CD4-positive, alpha-beta T cell treated with Interleukin-17A for 1 hour (primary cell): ENCODE results near the gene PPP1R26.
A peak's percentile ranks its signal among the peaks of the same experiment; 100 is the strongest.

ENCODE experiments used
- DNase-seq: peaks from one replicate; pipeline ENCODE4 v3.0.0-alpha.2; 2020

PPP1R26 gene

DNA sequence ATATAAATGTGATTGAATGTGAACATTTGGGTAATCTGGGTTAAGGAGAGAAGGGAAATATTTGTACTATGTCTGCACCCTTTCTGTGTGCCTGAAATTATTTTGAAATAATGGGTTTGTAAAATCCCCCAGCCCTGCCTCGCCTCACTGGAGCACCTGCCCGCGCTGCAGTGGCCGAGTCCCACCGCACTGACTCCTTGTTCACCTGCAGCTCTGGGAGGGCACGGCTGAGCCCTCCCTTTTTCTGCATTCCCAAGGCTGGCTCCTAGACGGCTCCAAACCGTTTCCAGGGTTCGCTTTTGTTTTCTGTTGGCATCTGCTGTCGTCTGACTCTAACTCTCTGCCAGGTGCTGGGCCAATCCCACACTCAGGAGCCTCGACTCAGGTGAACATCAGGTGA, 17.6 kb upstream of the PPP1R26 start:
- DNase-seq, result no peak

DNA sequence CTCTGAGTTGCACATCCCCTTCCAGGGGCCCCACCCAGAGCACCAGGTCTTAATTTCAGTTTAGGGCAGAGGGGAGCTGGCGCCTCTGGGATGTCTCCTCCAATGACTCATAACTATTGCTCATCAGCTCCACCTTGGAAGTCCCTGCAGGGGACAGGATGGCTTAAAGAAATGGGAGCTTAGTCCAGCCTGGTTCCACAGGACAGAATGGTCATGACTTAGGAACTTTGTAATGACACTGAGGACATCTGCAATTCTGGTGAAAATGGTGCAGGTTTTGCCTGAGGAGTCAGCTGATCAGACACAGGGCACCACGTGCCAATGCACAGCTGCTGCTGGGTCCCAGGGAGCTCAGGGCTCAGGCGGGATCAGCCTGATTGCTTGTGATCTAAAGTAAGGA, 16.4 kb upstream of the PPP1R26 start:
- DNase-seq, result no peak

DNA sequence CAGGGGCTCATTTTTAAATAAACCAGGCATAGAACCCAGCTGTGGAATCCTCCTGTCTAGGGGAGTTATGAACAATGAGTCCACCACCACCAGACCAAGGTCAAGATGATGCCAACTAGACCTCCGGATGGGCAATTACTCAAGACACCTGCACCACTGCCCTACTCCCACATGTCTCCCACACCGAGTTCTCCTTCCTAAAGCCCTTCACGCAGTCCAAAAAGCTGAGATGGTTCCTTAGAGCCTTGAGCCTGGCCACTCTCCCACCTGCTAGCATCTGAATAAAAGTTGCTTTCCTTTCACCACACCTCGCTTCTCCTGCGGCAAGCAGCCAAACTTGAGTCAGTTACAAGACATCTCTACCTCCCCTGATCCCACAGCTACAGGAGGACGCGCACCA, 15.4 kb upstream of the PPP1R26 start:
- DNase-seq, result no peak

DNA sequence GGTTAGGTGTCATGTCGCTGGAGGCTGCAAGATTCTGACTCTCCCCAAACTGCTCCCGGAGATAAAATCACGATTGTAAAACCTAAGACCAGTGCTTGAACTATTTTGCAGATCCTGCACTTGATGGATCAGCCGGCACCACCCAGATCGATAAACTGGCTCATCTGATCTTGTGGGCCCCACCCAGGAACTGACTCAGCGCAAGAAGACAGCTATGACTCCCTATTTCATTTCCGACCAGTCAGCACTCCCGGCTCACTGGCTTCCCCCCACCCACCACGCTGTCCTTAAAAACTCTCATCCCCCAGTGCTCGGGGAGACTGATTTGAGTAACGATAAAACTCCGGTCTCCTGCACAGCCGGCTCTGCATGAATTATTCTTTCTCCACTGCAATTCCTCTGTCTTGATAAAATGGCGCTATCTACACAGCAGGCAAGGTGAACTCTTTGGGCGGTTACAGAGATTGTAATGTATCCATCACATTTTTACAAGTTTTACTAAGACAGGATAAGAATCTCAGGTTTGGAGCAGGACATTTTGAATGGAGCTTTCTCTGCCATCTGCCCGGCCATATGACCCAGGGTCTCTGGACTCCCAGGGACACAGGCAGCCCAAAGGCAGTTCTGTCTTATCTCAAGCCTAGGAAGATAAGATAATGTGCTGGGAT, 10.6 kb upstream of the PPP1R26 start:
- peak; percentile 41 for DNase-seq

DNA sequence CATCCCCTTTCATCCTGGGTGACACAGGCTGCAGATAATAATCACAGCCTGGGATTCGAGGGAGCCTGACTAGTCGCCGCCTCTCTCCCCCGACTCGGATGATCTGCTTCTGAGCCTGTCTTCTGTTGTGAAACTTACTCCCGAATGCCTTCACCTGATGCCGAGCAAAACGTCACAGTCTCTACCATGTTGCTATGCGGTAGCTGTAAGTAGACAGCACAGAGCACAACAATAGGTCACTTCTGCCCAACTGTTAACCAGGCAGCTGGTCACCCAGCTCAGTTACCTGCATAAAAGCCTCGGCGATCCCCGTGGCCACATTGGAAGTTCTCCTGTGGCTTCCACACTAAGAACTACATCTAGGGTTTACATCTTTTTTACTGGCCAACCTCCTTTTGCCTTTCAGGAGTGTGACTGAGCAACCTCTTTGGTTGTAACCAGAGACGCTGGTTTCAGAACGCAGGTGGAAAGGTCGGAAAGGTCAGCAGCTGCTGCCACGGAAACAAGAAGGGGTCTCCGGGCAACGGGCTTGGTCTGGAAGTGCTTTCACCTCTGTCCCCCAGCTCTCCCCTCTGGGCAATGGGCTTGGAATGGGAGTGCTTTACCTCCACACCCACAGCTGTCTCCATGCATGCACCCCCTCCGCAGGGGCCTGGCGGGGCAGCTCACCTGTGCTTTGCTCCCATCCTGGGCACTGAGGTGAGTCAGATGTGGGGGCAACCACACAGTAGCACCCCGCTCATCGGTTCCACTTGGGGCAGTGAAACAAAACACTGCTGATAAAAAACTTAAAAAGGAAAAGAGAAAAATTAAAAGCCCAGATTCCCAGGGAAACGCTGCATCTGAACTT, 7.6 kb upstream of the PPP1R26 start:
- no peak for DNase-seq

DNA sequence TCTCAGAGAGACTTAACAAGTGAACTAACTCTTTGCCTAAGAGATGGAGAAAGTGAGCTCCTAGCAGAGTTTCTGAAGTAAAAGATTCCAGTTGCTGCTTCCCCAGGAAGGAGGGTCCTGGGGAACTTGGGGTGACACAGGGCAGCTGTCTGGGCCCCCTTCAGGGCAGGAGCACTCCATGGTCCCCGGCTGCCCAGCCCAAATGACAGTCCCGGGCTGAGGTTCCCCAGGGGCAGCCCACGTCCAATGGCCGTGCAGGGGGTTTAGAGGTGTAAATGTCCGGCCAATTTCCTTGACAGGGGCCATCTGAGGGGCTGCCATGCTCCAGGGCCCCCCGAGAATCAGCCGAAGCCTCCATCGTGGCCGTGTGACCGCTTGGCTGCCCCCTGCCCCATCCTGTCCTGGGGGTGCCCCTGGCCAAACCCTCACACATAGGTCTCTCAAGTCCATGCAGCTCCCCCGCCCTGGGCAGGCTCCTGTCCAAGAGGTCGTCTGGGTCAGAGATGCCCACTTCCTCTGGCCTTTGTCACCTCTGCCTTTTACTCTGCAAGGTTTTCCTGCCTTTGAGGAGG, 5.5 kb upstream of the PPP1R26 start:
- no peak for DNase-seq

DNA sequence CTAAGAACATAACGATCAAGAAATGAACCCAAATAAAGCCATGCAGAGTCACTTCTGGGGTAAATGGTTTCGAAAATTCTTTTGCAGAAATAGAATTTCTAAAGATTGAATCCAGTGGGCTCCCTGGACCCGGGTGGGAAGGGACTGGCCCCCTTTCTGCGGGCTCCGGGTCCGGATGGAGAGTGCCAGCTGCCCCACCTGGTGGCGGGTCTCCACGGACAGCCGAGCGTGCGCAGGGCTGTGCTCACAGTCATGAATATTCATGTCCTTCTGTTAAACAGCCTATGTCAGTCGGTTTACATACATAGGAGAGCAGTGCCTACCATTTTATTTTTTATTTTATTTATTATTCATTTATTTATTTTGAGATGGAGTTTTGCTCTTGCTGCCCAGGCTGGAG, 4.7 kb upstream of the PPP1R26 start:
- DNase-seq, result peak; percentile 11

DNA sequence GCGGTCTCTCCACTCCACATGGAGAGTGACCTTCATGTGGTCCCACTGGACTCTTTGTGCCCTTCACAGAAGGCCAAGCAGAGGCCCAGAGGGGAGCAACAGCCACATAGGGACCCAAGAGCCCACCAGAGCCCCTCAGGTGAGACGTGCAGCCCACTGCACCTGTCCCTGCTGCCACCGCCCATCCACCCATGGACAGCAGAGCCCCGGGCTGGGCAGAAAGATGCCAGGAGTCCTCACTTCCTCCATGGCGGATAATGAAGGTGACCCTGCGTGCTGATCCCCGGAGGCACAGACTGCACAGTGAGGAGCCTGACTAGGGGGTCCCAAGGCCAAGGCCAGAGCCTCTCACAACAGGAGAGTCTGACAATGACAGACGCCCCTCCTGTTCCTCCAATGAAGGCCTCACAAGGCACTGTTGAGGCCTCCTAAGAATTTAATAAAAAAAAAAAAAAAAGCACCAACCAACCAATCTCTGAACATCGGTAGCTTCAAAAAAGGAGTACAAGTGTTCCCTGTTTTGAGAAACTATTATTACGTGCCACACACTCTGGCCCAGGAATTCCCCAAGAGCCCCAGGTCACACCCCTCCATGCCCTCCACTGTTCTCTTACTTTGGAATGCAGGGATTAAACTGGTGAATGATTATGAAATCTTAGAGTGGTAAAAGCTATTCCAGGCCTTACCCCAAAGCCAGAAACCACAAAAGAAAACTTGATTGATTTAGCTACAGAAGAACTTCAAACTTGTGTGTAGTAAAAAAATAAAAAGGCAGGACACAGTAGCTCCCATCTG, 2.8 kb upstream of the PPP1R26 start:
- no peak for DNase-seq

DNA sequence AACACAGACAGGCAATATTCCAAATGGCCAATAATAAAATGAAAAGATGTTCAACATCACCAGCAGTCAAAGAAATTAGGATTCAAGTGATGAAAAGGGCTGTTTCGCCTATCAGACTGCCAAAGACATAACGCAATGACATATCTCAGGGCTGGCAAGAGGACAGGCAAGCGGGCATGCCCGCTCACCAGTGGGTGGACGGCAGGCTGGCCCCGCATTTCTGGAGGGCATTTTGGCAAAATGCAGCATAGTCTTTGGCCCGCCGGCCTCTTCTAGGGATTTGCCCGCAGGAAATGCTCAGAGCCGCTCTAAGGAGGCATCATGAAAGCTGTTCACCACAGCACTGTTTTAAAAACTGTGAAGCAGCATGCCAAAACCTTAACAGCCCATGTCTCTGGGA, 1.4 kb upstream of the PPP1R26 start:
- no peak for DNase-seq

DNA sequence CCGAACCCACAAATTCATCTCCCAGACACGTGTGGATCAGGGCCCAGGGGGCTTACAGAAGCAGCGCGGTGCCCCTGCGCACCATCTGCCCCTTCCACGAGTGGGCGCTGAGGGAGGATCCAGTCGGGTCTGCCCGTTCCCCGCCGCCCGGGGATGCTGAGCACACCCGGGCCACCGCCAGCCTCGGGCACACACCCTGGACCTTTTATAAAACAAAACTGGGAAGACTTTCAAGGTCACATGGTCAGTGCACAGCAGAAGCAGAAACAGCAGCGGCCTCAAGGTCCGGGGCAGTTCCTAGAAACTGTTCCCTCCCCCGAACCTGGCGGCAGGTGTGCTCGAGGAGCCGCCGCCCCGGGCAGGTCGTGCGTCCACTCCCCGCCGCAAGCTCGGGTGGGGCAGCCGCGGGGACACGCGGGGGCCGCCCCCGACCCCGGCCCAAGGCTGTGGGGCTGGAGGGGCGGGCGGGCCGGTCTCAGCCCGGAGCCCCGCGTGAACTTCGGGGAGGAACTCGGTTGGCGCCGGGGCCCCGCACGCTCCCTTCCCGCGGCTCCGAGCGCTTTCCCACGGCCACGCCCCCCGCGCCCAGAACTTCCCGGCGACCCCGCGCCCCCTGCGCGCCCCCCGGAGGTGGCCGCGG, 633 bp upstream of the PPP1R26 start:
- peak; percentile 5 for DNase-seq

DNA sequence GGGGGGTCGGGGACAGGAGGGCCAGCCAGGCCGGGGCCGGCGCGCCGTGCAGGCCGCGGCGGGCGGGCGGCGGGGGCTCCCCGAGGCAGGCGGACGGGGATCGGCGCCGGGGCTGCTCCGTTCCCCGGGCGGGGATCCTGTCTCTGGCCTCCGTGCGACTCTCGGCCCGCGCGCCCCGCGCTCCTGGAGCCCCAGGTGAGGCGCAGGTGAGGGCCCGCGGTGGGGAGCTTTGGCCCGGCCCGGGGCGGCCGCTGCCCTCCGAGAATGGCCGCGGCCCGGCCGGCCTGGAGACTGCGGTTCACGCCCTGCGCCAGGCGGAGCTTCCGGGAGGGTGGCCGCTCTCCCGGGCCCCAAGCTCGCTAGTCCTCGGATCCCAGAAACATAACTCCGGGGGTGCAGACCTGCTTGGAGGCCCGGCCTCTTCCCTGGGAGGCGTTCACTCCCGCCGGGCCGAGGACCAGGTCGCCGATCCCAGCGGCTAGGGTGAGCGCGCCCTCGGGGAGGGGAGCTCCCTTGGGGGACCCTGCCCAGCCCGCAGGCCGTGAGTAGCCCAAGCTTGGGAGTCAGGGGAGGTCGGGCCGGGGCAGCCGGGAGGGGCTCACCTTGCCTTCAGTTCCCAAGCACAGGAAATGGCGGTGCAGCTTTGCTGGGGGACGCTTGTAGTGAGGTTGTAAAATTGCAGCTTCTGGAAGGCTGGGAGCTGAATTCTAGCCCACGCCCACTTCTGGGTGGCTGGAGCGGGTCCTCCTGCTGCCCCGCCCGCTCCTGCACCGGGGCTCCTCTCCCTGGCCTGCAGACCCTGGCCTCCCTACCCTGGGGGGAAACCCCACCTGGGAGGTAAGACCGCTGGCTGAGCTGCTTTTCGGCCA, 723 bp downstream of the PPP1R26 start:
- DNase-seq, result no peak

DNA sequence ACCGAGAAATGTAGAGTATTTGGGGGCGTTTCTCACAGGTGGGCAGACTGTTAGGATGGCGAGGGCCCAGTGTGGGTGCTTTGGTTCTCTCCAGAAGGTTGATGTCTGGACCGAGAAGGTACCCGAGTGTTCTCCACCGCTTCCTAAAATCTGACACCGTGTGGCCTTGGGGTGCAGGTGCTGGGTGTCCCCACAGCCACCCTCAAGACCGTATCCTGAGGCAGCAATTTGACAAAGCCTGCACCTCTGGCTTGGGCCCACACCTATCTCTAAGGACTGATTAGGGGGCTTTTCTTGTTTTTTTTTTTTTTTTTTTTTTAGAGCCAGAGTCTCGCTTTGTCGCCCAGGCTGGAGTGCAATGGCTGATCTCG, 1.3 kb downstream of the PPP1R26 start:
- no peak for DNase-seq

DNA sequence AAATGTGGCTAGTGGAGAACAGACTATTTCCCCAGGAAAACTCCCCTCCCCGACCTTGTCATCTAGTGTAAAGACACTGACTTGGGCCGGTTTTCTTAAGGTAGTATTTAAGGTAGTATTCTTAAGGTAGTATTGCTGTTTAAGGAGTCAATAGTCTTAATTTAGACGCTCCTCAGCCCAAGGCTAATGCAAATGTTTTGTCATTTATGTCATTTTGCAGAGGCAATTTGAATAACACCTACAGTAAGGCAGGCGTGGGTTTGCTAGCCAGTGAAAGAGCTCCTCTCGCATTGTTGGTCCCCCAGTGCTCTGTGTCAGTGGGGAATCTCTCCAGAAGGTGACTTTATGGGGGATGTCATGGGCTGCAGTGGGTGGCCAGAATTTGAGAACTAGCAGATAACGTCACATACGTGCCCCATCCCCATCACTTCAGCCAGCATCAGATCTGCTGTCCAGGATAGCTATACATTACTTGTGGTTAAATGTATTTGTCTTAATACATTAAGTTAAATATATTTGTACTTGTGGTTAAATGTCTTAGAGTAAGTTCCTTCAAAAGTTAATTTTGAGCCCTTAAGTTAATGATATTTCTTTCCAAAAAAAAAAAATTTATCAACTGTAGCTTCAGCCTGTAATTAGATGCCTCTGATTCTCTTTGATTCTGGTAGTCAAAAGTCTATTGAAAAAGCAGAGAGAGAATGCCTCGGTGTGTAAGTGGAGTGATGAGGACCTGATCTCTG, 2.6 kb downstream of the PPP1R26 start:
- no peak for DNase-seq

DNA sequence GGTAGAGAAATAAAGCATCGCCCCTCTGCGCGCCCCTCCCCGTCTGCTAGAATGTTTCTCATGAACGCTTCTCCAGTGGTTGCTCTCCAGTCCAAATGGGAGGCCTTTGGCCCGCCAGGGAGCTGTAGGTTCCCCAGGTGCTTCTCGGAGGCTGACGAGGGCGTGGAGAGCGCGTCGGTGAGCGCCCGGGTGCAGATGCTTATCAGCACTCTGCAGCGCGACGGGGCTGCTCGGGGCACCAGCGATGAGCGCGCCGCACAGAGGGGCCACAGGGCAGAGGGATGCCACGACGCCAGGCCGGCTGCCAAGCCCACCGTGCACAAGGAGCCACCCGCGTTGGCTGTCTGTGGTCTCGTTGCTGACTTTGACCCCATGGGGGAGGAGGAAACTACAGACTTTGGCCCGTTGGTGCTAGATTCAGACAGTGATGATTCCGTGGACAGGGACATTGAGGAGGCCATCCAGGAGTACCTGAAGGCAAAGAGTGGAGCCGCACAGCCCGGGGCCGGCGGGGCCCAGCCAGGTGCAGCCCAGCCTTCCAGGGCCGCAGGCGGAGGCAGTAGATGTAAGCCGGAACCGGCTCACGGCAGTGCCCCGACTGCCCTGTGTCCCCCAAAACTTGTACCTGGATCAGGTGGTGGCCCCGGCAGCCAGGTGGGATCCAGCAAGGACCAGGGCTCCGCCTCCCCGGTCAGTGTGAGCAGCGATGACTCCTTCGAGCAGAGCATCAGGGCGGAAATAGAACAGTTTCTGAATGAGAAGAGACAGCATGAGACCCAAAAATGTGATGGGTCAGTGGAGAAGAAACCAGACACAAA, 5.1 kb downstream of the PPP1R26 start:
- DNase-seq, result no peak

DNA sequence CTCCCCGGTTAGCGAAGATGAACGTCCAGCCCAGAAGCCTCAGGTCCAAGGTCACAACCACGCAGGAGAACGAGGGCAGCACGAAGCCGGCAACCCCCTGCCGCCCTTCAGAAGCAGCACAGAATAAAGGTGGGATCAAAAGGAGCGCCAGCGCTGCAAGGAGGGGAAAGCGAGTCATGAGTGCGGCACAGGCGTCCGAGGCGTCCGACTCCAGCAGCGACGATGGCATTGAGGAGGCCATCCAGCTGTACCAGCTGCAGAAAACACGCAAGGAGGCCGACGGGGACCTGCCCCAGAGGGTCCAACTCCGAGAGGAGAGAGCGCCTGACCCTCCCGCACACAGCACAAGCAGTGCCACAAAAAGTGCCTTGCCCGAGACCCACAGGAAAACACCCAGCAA, 5.8 kb downstream of the PPP1R26 start:
- no peak for DNase-seq

DNA sequence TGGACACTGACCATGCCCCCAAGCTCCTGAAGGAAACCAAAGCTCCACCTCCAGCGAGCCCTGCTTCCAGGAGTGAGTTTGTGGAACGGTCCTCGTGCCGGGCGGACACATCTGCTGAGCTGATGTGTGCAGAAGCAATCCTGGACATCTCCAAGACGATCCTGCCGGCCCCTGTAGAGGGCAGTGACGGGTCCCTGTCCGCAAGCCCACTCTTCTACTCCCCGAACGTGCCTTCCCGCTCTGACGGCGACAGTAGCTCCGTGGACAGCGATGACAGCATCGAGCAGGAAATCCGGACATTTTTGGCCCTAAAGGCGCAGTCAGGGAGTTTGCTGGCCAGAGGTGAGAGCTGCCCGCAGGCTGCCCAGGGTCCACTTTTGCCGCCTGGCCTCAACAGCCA, 6.2 kb downstream of the PPP1R26 start:
- no peak for DNase-seq

DNA sequence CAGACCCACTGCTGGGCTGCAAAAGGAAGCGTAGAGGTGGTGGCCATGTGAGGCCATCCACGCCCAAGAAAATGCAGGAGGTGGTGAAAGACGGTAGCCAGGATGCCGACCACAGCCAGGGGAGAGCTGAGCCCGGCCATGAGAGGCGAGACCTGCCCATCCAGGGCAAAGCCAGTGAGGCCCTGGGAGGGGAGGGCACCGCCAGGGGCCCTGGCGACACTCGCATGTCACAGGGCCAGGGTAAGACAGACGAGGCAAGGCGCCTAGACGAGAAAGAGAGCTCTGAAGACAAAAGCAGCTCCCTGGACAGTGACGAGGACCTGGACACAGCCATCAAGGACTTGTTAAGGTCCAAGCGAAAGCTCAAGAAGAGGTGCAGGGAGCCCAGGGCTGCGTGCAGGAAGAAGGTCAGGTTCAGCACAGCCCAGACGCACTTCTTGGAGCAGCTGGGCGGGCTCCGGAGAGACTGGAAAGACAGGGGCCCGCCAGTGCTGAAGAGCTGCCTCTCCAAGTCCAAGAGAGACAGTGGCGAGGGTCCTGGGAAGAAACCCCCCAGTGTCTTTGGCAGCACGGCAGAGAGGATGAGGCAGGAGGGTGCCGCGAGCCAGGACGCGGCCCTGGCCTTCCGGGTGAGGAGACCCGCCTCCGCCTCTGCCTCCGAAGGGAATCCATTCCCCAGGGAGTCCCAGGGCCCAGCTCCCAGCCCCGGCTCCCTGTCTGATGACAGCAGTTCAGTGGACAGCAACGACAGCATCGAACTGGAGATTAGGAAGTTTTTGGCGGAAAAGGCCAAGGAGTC, 6.9 kb downstream of the PPP1R26 start:
- no peak for DNase-seq

DNA sequence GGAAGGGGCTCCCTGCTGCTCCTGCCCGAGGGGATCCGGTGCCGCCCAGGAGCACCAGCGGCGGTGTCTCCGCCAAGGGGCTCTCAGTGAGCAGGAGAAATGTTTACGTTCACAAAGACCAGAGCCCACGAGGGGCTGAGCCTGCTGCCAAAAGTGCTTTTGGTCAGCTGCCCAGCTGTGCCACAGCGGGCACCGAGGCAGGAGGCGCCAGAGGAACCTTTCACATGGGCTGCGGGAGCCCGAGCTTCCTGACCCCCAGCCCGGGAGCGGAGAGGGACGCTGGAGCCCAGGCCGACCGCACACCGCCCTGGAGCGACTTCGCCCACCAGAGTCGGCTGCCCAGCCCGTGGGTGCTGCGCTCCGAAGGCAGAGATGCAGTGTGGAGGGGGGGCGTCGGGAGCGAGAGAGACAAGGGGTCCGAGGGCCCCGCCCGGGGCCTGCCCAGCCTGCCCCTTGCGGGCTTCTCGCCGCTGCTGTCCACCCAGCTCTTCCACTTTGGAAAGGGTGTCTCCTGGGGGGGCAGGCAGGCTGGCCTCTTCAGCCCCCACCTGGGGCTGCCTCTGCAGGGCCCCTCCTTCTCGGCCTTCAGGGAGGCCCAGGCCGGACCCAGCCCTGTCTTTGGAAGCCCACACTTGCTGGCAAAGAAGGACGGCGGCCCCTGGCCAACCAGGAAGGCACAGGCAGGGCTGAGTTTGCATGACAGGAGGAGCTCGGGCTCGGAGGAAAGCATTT, 7.9 kb downstream of the PPP1R26 start:
- no peak for DNase-seq

DNA sequence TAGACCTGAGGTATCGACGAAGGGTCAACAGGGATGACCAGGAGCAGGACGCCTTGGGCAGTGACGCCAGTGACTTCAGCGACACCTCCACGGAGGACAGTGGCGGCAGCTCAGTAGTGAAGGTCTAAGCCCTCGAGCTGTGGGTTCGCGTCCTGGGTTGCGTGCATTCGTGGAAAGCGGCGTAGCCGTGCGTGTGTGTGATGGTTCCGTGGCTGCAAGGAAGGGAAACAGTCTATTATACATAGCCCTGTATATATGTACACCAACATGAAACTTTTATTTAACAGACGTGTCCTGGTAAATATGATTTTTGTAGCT, 8.4 kb downstream of the PPP1R26 start:
- no peak for DNase-seq
